Astrocyte of the cerebellum (primary cell): ENCODE measurements around the gene MAGI1.

Source experiments
- DNase-seq: peaks from one replicate; pipeline ENCODE4 v3.0.0-alpha.2; 2011; ENCODE audit warnings: low read depth
- H3K4me3 ChIP-seq: 2 replicates; pipeline ENCODE4 v1.5.1; 2011; ENCODE audit warnings: mild to moderate bottlenecking, low read depth, low read length, moderate library complexity
- CTCF ChIP-seq: IDR thresholded peaks from 2 replicates; pipeline ENCODE4 v1.5.1; 2012; ENCODE audit warnings: low read length, low read depth, moderate library complexity, mild to moderate bottlenecking; ENCODE audit errors: missing control alignments
- in situ Hi-C: cut with HindIII; loops from 2 replicates; pipeline ENCODE4 v1.10.0; 2017; ENCODE audit warnings: low sequenced_read_pairs

The MAGI1 gene

GRCh38 chr3:65593780-65594752 lies 444.7 kb downstream of the MAGI1 start:
- no peak for DNase-seq
- H3K4me3 ChIP-seq: no peak overlapping the region
- no peak for TF ChIP-seq CTCF
- in situ Hi-C loops: no loop called here

GRCh38 chr3:65591313-65591712 lies 447.4 kb downstream of the MAGI1 start:
- in situ Hi-C loops: no loop called here
- TF ChIP-seq CTCF: no peak
- H3K4me3 ChIP-seq: no peak overlapping the region
- no peak for DNase-seq

- in situ Hi-C loops: no loop called here
- DNase-seq: no peak
- H3K4me3 ChIP-seq: no peak overlapping the region
- TF ChIP-seq CTCF: no peak
Observed at GRCh38 chr3:65588884-65589283, 449.8 kb downstream of the MAGI1 start.

GRCh38 chr3:65587650-65588439 lies 450.9 kb downstream of the MAGI1 start:
- no peak overlapping the region for H3K4me3 ChIP-seq
- TF ChIP-seq CTCF: no peak
- in situ Hi-C loops: no loop called here
- DNase-seq: no peak

GRCh38 chr3:65584913-65585312 lies 453.8 kb downstream of the MAGI1 start:
- H3K4me3 ChIP-seq: no peak overlapping the region
- TF ChIP-seq CTCF: no peak
- no peak for DNase-seq
- in situ Hi-C loops: no loop called here

- no peak for TF ChIP-seq CTCF
- no peak for DNase-seq
- no peak overlapping the region for H3K4me3 ChIP-seq
- in situ Hi-C loops: no loop called here
Observed at GRCh38 chr3:65584002-65584401, 454.7 kb downstream of the MAGI1 start.
